KMS-11 (cell line): Measurements from ENCODE around the gene CAMK2N1.

Experiments used
- H2AFZ ChIP-seq: fragments of 200-600 bp; sonication (generic); 2 replicates; pipeline ENCODE4 v1.6.1; 2016; ENCODE audit warnings: antibody characterized with exemption, mixed run types, low read depth
- H3K27ac ChIP-seq: fragments of 200-600 bp; sonication (generic); 2 replicates; pipeline ENCODE4 v1.6.1; 2016; ENCODE audit warnings: mild to moderate bottlenecking, mixed run types
- H3K27me3 ChIP-seq: fragments of 200-600 bp; sonication (generic); 2 replicates; pipeline ENCODE4 v1.6.1; 2017; ENCODE audit warnings: mild to moderate bottlenecking, low read depth, mixed run types, moderate library complexity; ENCODE audit not compliant: insufficient read depth
- H3K36me3 ChIP-seq: fragments of 200-600 bp; sonication (generic); 2 replicates; pipeline ENCODE4 v1.6.1; 2017; ENCODE audit warnings: mild to moderate bottlenecking, mixed run types; ENCODE audit not compliant: insufficient read depth
- H3K4me1 ChIP-seq: fragments of 200-600 bp; sonication (generic); 2 replicates; pipeline ENCODE4 v1.6.1; 2016; ENCODE audit warnings: mild to moderate bottlenecking, low read depth, mixed run types; ENCODE audit not compliant: poor library complexity, severe bottlenecking
- H3K4me2 ChIP-seq: fragments of 200-600 bp; sonication (generic); 2 replicates; pipeline ENCODE4 v1.7.0; 2016; ENCODE audit warnings: mild to moderate bottlenecking, mixed run types
- H3K4me3 ChIP-seq: fragments of 200-600 bp; sonication (generic); IDR thresholded peaks from 2 replicates; pipeline ENCODE4 v1.6.1; 2017; ENCODE audit warnings: low read depth, low read length, mixed read lengths; ENCODE audit not compliant: insufficient read depth
- H3K79me2 ChIP-seq: fragments of 200-600 bp; sonication (generic); 2 replicates; pipeline ENCODE4 v1.6.1; 2016; ENCODE audit warnings: low read depth, mixed run types; ENCODE audit not compliant: insufficient read depth
- H3K9ac ChIP-seq: fragments of 200-600 bp; sonication (generic); 2 replicates; pipeline ENCODE4 v1.6.1; 2016; ENCODE audit warnings: mild to moderate bottlenecking, mixed run types
- H4K20me1 ChIP-seq: fragments of 200-600 bp; sonication (generic); 2 replicates; pipeline ENCODE4 v1.6.1; 2016; ENCODE audit warnings: mild to moderate bottlenecking, mixed run types; ENCODE audit not compliant: insufficient read depth
- TF ChIP-seq, protein P1 (sequence below): fragments of 200-600 bp; sonication (generic); conservative IDR thresholded peaks from 2 replicates; pipeline ENCODE4 v1.6.1; 2017; ENCODE audit warnings: low read depth, mild to moderate bottlenecking, antibody characterized with exemption, low read length, moderate library complexity, mixed read lengths

Gene CAMK2N1

DNA sequence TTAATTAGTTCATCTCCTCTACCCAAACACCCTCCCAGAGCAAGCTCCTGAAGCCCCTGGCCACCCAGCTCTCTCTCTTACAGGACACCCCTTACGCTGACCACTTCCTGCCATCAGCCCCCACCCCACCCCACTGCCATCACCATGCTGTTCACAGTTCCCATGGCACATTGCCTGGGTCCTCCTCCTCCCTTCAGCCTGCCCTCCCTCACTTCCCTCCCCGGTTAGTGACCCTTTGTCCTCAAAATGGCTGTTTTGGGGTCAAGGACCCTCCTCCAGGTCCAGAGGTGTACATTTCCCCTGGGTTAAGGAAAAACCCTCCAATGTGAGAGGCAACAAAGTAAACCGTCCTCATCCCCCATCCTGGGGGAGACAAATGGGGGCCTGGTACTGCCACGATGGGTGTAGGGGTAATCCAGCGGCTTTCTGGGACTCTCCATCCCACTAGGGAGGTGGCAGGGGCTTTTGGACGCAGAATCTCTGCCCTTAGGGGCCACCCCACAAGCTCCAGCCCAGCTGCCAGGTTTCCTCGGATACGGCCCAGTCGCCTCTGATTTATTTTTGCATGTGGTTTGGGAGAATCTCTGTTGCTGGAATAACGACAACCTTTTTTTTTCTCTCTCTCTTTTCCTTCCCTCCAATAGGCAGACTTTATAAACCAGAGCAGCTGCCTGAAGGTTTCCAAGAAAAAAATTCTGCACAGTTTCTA, 8.5 kb downstream of the CAMK2N1 start:
- H3K36me3 ChIP-seq = no peaks in the 10 kb centered on the region
- H4K20me1 ChIP-seq = no peaks in the 10 kb centered on the region
- TF ChIP-seq, protein P1, sequence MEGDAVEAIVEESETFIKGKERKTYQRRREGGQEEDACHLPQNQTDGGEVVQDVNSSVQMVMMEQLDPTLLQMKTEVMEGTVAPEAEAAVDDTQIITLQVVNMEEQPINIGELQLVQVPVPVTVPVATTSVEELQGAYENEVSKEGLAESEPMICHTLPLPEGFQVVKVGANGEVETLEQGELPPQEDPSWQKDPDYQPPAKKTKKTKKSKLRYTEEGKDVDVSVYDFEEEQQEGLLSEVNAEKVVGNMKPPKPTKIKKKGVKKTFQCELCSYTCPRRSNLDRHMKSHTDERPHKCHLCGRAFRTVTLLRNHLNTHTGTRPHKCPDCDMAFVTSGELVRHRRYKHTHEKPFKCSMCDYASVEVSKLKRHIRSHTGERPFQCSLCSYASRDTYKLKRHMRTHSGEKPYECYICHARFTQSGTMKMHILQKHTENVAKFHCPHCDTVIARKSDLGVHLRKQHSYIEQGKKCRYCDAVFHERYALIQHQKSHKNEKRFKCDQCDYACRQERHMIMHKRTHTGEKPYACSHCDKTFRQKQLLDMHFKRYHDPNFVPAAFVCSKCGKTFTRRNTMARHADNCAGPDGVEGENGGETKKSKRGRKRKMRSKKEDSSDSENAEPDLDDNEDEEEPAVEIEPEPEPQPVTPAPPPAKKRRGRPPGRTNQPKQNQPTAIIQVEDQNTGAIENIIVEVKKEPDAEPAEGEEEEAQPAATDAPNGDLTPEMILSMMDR = no peak
- H3K79me2 ChIP-seq = no peaks in the 10 kb centered on the region
- H3K4me3 ChIP-seq = no peak overlapping the region
- no peaks in the 10 kb centered on the region for H3K4me1 ChIP-seq
- no peak overlapping the region for H3K9ac ChIP-seq
- H3K27ac ChIP-seq = no peak overlapping the region
- no peak overlapping the region for H2AFZ ChIP-seq
- peaks cover 66% of the 10 kb centered on the region for H3K27me3 ChIP-seq
- H3K4me2 ChIP-seq = no peak overlapping the region

DNA sequence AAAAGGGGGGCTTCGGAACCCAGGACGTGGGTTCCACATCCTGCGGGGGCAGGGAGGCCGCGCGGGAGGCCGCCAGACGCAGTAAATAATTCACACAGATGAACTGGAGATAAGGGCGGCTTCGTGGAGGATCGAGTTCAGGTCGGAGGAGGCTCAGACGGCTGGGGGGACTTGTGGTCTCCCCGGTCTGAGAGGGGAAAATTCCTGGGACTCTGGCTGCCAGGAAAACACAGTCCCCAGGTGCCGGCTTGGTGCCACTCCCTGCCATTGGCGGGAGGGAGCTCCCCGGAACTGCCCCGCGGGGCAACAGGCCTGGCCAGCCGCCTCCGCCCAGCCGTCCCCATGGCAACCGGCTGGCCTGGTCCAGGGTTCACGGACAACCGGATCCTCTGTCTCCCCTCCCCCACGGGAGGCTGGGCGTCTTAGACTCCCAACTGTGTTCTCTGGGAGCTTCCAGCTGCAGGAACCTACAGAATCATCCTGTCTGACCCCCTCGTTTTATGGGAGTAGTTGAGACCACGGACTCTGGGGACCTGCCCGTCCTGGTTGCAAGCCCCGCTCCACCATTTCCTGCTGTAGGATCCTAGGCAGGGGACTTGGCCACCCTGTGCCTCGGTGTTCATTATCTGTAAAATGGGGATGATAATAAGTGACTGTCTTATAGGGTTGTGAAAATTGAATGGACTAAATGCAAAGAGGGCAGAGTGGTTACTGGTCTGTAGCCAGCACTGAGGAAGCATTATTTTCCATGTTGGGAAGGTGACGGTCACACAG, 9.6 kb downstream of the CAMK2N1 start:
- H2AFZ ChIP-seq = no peak overlapping the region
- no peaks in the 10 kb centered on the region for H3K79me2 ChIP-seq
- H3K27ac ChIP-seq = no peak overlapping the region
- no peaks in the 10 kb centered on the region for H3K36me3 ChIP-seq
- no peak overlapping the region for H3K4me2 ChIP-seq
- H3K4me1 ChIP-seq = no peaks in the 10 kb centered on the region
- no peak overlapping the region for H3K4me3 ChIP-seq
- no peak overlapping the region for H3K9ac ChIP-seq
- peaks cover 64% of the 10 kb centered on the region for H3K27me3 ChIP-seq
- no peaks in the 10 kb centered on the region for H4K20me1 ChIP-seq
- TF ChIP-seq, protein P1 = no peak

DNA sequence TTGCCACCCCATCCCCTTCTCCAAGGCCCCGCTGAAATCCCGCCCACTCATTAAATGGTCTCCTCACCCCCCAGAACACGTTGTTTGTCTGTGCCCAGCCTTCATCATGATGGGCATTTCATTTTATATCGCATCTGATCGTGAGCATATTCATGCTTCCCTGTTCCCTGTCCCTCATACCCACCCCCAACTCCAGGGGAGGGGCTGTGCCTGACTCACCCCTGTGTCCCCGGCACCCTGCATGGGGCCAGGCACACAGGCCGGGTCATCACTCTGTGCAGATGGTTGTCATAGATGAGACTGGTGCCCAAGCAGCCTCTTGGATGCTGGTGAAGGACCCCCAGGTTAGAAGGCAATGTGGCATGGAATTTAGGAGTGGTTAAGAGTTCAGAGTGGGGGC, 11.0 kb downstream of the CAMK2N1 start:
- peaks cover 60% of the 10 kb centered on the region for H3K27me3 ChIP-seq
- no peak overlapping the region for H2AFZ ChIP-seq
- no peak overlapping the region for H3K4me3 ChIP-seq
- H3K4me1 ChIP-seq = no peaks in the 10 kb centered on the region
- H3K9ac ChIP-seq = no peak overlapping the region
- no peak overlapping the region for H3K27ac ChIP-seq
- H4K20me1 ChIP-seq = no peaks in the 10 kb centered on the region
- H3K79me2 ChIP-seq = no peaks in the 10 kb centered on the region
- no peak overlapping the region for H3K4me2 ChIP-seq
- TF ChIP-seq, protein P1 = no peak
- no peaks in the 10 kb centered on the region for H3K36me3 ChIP-seq

DNA sequence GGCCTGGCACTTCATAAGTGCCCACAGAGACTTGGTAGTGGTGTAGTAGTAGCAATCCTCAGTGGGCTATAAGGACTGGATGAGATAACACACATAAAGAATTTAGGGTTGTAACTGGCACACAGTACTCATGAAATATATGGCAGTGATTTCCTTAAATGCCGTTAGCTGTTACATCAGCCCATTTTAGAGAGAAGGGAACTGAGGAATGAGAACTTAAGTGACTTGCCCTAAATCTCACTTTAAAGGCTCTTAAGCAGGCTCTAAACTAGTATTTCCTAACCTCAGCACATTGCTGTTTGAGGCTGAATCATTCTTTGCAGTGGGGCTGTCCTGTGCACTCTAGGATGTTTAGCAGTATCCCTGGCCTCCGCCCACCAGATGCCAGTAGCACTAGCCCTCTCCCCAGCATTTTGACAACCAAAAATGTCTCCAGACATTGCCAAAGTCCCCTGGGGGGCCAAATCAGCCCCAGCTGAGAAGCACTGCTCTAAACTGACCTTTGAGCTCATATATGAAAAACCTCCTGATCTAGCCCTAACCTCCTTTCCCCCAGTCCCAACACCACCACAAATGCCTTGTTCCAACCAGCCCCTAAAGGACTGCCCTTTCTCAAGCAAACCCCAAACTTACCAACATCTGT, 11.6 kb downstream of the CAMK2N1 start:
- H3K27me3 ChIP-seq = peaks cover 58% of the 10 kb centered on the region
- no peaks in the 10 kb centered on the region for H4K20me1 ChIP-seq
- no peaks in the 10 kb centered on the region for H3K4me1 ChIP-seq
- no peak overlapping the region for H3K4me2 ChIP-seq
- no peak overlapping the region for H2AFZ ChIP-seq
- TF ChIP-seq, protein P1 = no peak
- no peaks in the 10 kb centered on the region for H3K36me3 ChIP-seq
- no peak overlapping the region for H3K9ac ChIP-seq
- no peak overlapping the region for H3K4me3 ChIP-seq
- H3K79me2 ChIP-seq = no peaks in the 10 kb centered on the region
- no peak overlapping the region for H3K27ac ChIP-seq
